NCI-H2227 treated with DMSO at 0.1 percent for 48 hours (cell line): Measurements from ENCODE around the gene WDR18.

Source experiments
- DNase-seq: peaks from one replicate; lab custom pipeline; 2025; lab: John Stamatoyannopoulos, UW

The WDR18 gene

DNA sequence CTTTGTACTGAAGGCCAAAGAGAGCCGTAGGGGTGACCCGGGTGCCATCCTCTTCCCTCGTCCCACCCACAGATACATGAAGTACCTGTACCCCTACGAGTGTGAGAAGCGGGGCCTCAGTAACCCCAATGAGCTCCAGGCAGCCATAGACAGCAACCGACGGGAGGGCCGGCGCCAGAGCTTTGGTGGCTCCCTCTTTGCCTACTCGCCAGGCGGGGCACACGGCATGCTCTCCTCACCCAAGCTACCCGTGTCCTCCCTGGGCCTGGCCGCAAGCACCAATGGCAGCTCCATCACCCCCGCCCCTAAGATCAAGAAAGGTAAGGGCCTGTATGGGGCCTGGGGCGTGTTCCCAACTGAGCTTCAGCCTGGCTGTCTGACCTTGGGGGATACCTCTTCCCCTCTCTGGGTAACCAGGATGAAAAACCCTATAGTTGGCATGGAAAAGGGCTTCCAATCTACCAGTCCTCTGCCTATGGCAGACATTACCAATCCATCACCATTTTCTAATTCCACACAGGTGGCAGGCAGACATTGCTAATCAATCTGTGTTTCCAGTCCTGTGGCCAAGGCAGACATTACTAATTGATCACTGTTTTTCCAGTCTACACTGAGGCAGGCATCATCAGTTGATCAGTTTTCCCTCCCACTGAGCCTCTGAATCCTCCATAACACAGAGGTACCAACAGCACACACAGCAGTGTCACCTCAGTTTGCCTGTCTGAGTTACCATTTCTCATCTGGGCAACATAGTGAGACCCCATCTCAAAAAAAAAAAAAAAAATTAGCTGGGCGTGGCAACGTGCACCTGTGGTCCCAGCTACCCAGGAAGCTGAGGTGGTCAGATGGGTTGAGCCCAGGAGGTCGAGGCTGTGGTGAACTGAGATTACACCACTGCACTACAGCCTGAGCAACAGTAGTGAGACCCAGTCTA, 19.1 kb upstream of the WDR18 start:
- no peak for DNase-seq

DNA sequence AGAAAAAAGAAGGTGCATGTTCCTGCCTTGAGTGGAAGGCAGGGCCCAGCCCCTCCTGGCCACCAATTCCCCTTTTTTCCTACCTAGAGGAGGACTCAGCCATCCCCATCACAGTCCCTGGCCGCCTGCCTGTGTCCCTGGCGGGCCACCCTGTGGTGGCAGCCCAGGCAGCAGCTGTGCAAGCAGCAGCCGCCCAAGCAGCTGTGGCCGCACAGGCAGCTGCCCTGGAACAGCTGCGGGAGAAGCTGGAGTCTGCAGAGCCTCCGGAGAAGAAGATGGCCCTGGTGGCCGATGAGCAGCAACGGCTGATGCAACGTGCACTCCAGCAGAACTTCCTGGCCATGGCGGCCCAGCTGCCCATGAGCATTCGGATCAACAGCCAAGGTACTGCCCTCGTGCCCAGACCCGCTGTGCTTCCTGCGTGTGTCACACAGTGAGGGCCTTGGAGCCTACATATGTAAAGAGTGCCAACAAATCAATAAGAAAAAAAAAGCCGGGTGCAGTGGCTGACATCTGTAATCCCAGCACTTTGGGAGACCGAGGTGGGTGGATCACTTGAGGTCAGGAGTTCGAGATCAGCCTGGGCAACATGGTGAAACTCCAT, 17.6 kb upstream of the WDR18 start:
- no peak for DNase-seq

DNA sequence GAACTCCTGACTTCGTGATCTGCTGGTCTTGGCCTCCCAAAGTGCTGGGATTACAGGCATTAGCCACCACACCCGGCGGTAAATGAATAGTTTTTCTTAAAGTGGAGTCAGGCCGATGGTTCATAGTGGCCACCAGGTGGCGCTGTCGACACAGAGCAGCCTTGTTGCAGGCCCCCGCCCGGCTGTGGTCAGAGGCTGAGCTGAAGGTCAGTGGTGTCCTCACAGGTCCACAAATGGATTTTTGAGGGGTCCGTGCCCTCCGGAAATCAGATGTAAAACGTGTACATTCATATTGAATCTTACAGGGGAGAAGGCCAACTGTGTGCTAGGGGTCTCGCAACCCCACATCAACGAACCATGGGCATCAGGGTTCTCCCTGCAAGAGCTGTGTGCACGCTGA, 13.4 kb upstream of the WDR18 start:
- no peak for DNase-seq

DNA sequence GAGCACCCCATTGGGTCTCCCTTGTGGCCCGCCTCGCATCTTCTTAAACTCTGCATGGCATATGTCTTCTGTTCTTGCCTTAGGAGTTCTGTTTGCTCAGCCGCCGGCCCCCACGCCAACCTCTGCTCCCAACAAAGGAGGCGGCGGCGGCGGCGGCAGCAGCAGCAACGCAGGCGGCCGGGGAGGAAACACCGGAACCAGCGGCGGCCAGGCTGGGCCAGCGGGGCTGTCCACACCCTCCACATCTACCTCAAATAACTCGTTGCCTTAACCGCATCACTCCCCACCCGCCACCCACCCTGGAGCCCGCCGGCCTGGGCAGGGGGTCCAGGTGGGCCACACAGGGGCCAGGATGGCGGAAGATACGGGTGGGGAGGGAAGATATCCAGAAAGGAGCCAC, 12.3 kb upstream of the WDR18 start:
- no peak for DNase-seq

DNA sequence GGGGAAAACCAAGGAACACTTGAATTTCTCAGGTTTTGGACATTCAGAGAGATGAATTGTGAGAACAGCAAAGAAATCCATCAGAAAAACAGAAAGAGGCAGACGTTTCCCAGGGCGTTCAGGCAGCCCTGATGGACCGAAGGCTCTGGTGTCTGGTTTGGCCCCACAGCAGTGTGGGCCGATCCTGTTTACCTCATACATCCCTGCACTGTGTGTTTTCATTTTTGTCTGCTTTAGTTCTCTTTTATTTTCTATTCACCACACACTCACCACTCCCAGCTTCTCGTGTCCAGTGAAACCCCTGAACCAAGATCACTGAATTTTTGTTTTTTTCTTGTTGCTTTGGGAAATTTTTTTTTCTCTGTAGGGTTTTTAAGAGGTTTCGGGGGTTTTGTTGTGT, 11.9 kb upstream of the WDR18 start:
- DNase-seq = no peak

DNA sequence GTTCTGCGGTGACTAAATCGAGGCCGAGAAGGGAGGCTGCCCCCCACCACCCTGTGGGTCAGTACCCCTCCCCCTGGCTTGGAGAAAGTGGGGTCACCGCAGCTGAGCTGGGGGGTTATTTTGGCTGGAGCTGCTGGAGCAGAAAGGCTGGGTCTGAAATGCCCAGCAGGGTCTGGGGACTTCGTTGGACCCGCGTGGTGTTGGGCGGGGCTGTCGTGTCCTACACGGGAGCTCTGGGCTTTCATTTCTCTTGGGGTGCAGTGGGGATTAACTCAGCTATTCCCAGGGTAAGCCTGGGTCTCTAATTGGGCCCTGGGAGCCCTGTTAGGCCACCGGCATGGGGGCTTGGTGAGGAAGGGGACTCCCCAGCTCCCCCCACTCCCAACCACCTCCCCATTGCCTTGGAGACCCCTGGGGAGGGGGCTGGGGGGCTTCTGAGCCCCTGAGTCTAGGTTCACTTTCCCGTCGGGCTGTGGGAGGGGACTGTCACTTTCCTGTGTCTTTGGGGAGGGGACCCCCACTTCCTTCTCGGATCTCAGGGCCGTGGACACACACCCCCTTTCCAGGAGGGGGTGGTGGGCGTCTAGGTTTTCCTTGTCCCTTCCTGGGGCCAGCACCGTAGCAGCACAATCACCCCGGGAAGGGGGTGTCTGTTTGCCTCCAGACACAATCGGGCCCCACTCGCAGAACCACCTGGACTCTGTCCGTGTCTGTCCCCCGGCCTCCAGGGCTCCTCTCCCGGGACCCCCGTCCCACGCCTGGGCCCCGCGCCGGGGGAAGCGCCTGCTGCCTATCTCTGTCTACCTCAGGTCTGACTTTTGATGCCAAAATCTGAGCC, 10.2 kb upstream of the WDR18 start:
- DNase-seq = no peak

DNA sequence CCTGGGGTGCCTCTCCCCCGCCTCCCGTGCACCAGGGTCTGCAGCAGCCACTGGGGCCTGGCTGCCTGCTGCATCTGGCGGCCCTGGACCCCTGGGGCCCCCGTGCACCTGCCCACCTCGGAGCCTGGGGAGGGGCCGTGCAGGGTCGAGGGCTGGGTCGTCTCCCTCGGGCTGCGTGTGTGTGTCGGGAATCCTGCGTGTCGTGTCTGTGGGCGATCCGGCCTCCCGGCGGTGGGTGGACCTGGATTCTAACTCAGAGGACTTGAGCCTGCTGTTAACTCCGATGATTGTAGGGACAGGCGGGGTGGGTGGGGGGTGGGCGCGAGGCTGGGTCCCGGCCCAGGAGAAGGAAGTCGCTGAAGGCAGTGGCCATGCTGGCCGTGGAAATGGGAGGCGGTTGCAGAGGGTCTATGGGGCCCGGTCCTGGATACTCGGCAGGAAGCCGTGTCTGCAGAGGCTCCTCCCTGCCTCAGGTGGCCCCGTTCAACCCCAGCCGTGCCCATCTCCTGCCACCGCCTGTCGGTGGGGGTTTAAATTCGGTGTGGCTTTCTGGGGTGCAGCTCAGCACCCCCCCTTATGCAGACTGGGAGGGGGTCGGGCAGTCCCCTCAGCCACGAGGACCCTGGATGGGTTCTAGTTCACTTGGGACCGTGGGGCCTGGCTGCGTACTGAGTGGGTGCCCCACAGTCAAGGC, 9.4 kb upstream of the WDR18 start:
- no peak for DNase-seq

DNA sequence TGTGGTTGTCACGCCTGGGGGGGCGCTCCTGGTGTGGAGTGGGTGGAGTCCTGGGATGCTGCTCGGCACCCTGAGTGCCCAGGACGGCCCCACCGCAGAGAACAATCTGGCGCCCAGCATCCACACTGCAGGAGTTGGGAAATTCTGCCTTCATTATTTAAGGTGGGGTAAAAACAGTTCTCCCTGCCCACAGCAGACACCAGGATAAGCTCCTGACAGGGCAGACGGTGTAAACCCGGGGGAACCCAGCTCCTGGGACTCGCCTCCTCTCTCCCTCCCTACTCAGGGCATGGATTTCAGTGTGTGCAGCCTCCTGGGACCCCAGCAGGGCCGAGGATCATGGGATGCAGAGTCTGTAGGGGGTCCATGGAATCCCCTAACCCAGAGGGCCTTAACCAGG, 7.7 kb upstream of the WDR18 start:
- DNase-seq = no peak

DNA sequence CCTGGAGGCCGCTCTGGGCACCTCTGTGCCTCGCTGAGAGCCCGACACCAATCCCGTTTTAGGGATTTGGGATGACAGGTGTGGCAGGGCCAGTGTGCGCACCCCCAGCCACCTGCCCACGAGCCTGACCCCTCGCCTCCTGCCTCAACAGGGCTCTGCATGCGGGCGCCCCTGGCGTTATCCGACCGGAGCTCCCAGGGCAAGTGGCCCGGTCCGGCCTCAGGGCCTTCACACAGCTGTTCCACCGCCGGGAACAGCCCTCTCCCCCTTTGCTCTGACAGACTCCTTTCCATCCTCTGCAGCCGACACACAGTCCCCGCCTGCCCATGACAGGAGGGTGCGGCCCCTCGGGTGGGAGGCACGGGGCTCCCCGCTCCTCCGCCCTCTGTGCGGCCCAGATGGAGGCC, 7.1 kb upstream of the WDR18 start:
- DNase-seq = no peak

DNA sequence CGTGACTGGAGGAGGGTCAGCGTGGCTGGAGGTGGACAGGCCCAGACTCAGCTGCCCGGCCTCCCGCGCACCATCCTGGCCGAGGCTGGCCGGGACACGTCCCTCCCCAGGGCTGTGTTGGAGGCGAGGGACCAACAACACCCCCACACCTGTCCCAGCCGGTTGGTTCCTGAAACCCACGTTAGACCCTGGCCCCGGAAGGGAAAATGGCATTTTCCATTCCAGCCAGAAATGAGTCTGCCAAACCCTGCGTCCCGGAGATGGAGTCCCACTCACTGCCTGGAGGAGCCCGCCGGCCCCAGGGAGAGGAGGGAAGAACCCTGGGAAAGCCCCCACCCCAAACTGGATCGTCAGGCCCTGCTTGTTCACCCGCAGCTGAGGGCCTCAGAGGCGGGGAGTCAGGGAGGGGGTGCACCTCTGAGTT, 4.8 kb upstream of the WDR18 start:
- no peak for DNase-seq

DNA sequence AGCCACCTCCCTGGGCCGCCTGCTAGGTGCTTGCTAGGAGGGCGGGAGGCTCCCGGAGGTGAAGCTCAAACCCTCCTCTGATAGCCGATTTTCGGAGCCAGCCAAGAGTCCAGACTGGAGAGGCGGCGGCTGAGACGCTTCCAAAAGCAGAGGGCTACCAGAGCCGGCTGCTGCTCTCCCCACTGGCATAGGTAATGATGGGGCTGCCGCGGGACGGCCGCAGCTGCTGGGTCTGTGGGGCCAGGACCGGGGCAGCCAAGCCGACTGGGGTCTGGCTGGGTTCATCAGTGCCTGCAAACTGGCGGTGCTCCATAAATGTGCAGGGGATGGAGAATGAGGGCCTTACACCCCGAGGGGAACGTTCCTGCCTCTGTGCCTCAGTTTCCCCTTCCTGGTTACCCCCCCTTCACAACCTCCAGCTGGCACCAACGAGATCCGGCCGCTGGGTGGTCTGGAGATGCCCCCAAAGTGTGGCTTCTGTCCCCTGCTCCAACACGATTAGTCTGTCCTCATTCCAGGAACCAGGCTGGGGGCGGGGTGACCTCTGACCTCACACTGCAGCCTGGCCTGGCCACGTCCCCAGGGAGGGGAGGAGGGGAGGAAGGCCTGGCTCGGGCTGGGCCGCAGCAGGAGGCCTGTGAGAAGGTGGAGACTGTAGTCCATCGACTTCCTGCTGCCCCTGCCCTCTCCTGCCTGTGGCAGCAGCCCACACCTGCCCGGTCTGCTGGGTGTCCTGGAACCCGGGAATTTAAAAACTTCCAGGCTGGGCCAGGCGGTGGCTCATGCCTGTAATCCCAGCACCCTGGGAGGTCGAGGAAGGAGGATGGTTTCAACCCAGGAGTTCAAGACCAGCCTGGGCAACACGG, 3.8 kb upstream of the WDR18 start:
- DNase-seq = no peak

DNA sequence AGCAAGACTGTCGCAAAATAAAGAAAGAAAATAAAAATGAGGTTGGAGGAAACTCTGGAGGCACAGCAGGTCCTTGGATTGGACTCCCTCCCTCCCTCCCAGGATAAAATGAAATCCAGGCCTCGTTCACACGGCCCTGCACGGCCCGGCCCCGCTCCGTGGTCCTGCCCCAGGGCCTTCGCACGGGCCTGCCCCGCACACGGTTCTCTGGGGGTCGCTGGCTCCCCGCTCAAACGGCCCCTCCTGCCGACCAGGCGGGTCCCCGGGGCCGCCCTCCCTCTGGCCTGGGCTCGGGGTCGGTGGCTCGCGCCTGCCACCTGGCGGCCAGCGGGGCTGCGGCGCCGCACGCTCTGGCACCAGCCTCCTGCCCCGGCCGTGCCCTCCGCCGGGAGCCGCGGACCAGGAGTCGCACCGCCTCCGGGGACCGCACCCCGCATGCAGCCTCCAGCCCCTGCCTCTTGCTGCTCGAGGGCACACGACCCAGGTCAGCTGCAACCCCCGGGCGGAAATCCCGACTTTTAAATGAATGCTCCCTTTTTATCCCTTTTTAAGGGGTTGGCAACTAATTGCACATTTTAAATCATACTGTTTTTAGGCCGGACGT, 1.5 kb upstream of the WDR18 start:
- peak; percentile 8 for DNase-seq

DNA sequence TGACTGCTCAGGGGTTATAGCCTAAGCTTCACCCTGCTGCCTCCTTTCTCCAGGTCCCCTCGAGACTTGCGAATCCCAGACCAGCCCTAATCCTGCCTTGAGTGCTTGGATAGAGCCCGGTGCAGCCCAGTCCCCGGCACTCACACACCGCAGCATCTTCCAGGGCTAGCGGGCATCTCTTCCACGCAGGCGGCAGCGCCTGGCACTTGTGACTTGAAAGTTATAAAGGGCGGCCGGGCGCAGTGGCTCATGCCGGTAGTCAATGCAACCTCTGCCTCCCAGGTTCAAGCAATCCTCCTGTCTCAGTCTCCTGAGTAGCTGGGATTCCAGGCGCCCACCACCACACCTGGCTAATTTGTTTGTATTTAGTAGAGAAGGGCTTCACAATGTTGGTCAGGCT, 1.9 kb downstream of the WDR18 start:
- no peak for DNase-seq

DNA sequence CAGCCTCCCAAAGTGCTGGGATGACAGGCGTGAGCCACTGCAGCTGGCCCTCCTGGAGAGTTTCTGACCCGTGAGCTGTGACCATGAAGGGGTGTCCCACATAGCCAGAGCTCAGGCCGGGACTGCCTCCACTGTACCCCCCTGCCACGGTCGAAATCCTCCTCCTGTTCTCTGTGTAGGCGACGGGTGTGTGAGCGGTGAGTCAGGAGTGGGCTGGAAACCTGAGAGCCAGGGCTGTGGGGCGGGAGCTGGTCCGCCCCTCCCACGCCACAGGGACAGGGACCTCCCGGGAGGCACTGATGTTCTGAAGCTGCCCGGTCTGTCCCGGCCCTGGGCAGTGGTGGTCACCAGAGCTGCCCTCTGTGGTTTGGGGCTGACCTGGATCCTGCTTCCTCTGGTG, 3.9 kb downstream of the WDR18 start:
- DNase-seq = no peak

DNA sequence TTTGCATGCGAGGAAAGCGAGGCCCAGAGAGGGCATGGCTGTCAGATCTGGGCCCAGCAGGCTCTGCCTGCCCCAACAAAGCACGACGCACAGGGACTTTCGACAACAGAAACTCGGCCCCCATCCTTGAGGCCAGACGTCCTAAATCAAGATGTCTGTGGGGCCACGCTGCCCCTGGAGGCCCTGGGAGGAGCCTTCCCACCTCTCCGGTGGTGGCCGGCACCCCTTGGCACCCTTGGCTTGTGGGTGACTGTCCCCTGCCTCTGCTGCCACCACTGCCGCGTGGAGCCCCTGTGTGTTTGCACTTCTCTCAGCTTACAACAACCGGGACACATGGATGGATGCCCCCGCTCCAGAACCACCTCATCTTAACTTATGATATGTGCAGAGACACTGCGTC, 4.4 kb downstream of the WDR18 start:
- DNase-seq = no peak

DNA sequence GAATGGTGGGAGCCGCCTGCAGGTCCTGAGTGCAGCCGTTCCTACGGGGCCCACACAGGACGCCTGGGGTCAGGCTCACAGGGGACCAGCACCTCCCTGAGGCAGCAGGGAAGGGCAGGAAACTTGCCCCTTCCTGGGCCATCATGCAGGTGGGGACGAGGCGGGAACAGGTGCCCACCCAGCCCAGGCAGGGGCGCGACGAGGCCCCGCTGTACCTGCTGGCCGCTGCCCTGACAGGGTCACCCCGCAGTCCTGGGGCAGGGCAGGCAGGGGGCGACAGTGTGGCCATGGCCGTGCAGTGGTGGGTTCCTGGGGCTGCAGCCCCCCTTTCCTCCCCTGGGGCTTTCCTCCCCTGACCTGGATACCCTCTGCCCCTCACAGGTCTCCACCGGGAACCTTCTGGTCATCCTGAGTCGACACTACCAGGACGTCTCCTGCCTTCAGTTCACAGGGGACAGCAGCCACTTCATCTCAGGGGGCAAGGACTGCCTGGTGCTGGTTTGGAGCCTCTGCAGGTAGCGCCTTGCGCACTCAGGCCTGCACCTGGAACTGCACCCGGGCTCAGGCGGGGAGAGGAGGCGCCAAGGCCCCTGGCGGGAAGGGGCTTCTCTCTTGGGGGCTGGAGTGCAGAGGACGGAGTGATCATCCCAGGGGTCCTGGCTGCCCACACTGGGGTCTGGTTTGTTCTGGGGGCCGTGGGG, 5.4 kb downstream of the WDR18 start:
- DNase-seq = no peak

DNA sequence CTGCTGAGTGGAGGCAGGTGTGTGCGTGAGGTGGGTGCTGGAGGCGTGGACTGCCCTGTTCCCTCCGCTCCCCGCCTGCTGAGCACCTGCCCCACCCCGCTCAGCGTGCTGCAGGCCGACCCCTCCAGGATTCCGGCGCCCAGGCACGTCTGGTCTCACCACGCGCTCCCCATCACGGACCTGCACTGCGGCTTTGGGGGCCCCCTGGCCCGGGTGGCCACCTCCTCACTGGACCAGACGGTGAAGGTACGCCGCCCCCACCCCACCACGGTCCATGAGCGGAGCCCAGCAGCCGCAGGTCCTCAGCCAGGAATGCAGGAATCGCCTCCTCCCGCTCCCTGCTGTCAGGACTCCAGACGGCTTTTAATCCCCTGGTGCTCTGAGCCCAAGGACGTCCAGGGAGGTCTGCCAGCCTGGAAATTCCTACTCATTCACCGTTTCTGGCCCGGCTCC, 6.0 kb downstream of the WDR18 start:
- no peak for DNase-seq

DNA sequence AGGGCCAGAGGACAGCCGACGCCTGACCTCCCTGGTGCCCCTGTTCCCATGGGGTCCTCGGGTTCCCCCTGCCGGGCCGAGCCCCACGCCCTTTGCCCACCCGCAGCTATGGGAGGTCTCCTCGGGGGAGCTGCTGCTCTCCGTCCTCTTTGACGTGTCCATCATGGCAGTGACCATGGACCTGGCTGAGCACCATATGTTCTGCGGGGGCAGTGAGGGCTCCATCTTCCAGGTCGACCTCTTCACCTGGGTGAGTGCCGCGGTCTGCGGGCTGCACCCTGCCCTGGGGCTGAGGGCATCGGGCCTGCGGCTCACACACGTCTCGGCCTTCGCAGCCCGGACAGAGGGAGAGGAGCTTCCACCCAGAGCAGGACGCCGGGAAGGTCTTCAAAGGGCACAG, 6.6 kb downstream of the WDR18 start:
- no peak for DNase-seq

DNA sequence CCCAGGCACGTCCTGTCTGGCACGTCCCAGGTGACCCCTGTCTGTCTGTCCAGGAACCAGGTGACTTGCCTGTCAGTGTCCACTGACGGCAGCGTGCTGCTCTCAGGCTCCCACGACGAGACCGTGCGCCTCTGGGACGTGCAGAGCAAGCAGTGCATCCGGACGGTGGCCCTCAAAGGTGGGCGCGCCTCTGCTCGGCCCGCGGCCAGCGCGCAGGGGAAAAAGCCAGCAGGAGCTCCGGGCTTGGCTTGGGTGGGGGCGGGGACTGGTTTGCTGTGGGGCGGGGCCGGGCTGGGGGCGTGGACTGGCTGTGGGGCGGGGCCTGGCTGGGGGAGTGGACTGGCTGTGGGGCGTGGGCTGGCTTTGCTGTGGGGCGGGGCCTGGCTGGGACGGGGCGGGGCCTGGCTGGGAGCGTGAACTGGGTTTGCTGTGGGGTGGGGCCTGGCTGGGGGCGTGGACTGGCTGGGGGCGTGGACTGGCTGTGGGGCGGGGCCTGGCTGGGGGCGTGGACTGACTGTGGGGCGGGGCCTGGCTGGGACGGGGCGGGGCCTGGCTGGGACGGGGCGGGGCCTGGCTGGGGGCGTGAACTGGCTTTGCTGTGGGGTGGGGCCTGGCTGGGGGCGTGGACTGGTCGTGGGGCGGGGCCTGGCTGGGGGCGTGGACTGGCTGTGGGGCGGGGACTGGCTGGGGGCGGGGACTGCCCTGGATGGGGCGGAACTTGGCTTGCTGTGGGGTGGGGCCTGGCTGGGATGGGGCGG, 7.2 kb downstream of the WDR18 start:
- no peak for DNase-seq
